ENCODE results near the gene DIAPH3.

The DIAPH3 gene

GRCh38 chr13:59734393-59734792 lies 429.3 kb downstream of the DIAPH3 start:
- no peak for DNase-seq (ENCODE audit: low read depth in 1 of 2, low spot score in 1 of 2)

DNA sequence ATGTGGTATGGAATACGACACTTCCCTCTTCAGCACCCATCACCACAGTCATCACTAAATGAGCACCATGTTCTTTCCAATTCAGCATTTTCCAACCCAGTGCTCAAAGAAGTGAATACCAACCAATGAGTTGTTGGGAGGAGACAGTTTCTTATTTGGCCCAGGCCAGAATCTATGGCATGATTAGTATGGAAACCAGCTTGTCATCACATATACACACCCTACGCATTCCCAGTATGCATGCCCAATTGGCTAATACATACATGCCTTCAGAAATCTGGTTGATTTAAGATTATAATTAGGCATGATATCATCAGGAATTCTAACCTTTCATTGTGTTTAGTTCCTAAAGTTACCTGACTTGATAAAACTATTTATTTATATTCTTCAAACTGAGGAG lies 430.0 kb downstream of the DIAPH3 start:
- DNase-seq (ENCODE audit: low read depth in 1 of 2, low spot score in 1 of 2), result no peak

GRCh38 chr13:59730026-59730425 lies 433.7 kb downstream of the DIAPH3 start:
- no peak for DNase-seq (ENCODE audit: low read depth in 1 of 2, low spot score in 1 of 2)

DNA sequence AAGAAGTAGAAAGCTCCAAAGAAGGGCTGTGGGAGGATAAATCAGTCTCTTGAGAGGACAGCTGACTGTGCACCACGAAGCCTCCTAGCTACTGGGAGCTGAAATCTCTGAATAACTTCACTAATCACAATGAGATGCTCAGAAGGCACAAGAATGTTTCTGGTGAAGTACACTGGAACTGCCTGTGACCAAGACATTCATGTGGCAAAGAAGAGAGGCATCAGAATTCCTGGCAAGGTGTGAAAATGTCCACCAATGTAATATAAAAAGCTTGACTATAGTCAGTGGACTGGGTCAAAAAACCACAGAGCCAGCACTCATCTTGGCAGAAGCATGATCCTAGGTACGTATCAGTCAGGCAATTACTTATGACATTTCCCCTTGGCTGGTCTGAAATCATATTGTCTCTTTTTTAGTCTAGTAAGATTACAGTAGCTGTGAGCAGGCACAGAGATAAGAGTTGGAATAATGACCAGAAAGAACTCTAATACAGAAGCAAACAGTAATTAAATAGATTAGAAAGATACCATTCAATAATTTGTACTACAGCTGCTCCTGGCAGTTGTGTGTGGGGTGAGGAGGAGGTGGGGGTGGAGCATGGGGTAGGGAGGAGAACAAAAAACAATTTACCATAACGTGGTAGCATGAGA lies 434.7 kb downstream of the DIAPH3 start:
- DNase-seq (ENCODE audit: low read depth in 1 of 2, low spot score in 1 of 2), result no peak

DNA sequence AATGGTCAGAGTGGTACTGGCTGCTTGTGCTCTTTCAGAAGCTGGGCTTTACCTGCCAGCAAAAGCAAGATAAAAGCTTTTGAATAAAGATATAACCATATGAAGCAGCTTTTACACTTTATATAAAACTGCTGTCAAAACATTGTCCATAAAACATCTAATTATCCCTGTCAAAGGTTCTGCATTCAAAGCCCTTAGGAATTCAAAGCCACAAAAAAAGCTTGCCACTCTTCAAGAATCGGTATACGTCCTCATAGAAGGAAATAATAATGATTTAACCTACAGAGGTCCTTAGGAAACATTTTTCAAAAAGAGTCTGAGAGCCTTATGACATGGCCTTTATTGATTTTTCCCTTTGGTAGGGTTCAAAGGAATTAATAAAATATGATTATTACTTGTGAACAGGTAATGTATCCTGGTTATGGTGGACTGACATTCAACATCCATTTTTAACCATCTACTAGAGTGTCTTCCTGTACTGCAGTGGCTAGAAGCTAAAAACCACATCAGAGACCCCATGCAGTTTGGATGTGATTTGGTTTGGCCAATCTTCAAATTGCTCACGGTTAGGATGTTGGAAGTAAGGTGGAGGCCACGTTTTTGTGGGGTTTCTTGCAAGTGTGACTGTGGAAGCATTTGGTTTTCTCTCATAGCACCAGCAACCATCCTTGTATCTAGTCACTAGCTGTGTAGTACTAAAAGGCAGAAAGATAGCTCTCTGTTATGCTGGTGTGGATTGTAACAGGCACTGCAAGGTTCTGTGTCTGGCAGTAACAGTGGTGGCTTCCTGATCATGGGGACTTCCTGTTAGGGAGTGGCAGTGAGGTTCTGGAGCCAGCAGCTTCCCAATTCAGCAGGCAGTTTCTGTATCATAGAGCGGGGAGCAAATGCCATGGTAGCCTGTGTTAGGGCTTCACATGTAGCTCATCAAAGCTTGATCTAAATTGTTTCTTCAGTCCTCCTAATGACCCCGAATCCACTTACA lies 441.5 kb downstream of the DIAPH3 start:
- no peak for DNase-seq (ENCODE audit: low read depth in 1 of 2, low spot score in 1 of 2)

- no peak for DNase-seq (ENCODE audit: low read depth in 1 of 2, low spot score in 1 of 2)
Observed at GRCh38 chr13:59715611-59716010, 448.1 kb downstream of the DIAPH3 start.

DNA sequence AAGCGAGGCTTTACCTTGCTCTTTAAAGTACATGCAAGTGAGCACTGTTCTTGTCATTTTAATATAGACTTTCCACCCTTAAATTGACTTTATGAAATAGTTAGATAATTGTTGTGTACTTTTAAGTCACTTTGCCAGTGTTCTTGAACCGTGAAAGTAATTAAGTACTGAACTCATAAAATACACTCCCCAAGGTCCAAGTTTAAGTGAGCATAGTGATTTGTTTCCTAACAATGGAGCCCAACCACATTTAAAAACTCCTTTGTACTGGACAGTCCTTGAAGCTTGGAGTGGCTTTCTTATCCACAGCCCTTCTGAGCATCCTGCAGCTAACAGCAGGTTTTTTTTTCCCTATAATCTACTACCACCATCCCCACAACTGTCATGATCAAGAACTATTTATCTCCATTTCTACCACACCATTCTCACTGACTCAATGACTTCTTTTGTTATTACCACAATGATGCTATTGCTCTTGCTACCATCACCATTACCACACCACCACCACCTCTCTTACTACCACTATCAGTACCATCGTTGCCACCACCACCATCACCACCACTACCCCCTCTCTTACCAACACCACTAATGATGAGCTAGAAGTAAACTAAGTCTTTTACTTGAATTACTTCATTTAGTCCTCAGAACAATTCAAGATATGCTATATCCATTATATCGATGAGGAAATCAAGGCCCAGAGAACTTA lies 452.6 kb downstream of the DIAPH3 start:
- no peak for DNase-seq (ENCODE audit: low read depth in 1 of 2, low spot score in 1 of 2)

DNA sequence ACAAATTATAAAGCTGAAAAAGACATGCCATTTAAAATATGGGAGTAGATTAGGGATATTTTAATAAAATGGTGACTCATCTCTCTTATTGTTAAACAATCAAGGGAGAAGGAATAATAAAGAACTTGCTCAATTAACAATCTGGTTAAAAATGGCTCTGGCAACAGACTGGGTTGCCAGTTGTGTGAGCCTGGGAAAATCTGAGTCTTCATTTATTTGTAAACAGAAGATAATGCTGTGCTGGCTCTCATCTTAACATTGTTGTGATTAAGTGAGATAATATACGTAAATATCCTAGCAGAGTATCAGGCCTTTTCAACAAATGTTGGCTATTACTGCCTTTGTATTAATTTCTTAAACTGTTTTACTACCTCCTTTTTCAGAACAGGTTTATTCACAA lies 453.3 kb downstream of the DIAPH3 start:
- no peak for DNase-seq (ENCODE audit: low read depth in 1 of 2, low spot score in 1 of 2)

DNA sequence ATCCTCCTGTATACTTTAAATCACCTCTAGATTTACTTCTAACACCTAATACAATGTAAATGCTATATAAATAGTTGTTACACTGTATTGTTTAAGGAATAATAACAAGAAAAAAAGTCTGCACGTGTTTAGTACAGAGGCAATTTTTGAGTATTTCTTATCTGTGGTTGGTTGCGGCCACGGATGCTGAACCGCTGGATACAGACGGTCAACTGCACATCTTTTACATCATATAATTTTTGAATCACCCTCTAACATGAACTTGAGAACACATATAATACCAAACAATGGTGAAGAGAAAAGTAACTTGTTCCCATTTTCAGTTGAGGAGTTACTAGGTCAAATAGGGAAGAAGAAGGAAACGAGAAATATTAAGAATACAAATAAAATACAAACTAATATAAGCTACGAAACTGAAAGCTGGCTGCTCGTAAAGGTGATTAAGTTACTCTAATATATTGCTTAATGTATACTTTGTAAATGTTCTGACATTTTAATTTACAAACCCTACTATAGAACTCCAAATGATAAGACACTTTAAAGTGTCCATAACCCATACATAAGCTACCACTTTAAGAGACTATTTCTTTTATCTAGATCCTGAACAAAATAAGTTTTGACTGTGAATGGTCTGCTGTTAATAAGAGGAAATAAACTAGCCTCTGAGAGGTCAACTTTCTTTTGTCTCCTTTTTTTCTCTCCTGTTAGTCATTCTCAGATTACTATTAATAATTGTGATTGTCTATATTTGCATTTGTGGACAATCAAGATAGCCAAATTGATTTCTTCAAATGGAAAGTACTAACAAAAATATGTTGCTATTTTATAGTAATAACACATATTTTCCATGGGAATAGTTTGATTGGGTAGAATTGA lies 457.4 kb downstream of the DIAPH3 start:
- DNase-seq (ENCODE audit: low read depth in 1 of 2, low spot score in 1 of 2), result no peak

- DNase-seq (ENCODE audit: low read depth in 1 of 2, low spot score in 1 of 2), result no peak
Observed at GRCh38 chr13:59702269-59702668, 461.5 kb downstream of the DIAPH3 start.

GRCh38 chr13:59701261-59701660 lies 462.5 kb downstream of the DIAPH3 start:
- DNase-seq (ENCODE audit: low read depth in 1 of 2, low spot score in 1 of 2), result no peak

- no peak for DNase-seq (ENCODE audit: low read depth in 1 of 2, low spot score in 1 of 2)
Observed at GRCh38 chr13:59700281-59700680, 463.4 kb downstream of the DIAPH3 start.

GRCh38 chr13:59696271-59696670 lies 467.5 kb downstream of the DIAPH3 start:
- DNase-seq (ENCODE audit: low read depth in 1 of 2, low spot score in 1 of 2), result no peak

- DNase-seq (ENCODE audit: low read depth in 1 of 2, low spot score in 1 of 2), result no peak
Observed at GRCh38 chr13:59691501-59692066, 472.1 kb downstream of the DIAPH3 start.

GRCh38 chr13:59690857-59691500 lies 472.7 kb downstream of the DIAPH3 start:
- DNase-seq (ENCODE audit: low read depth in 1 of 2, low spot score in 1 of 2), result no peak

DNA sequence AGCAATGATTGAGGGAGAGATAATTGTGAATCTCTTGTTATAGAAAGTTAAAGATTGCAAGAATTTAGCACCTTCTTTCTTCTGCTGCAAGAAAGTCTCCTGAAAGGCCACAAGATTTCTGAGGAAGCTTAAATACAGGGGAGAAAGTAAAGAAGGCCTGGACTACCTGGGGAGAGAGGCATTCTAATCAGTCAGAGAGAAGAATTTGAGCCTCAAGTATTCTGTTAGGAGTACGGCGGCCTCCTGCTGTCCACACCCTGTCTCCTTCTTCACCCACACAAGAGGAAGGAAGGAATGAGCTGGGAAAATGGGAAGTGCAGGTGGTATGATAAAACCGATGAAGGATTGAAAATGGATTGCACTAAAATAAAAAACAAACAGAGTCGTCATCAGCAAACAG lies 474.7 kb downstream of the DIAPH3 start:
- no peak for DNase-seq (ENCODE audit: low read depth in 1 of 2, low spot score in 1 of 2)

GRCh38 chr13:59686798-59687394 lies 476.8 kb downstream of the DIAPH3 start:
- no peak for DNase-seq (ENCODE audit: low read depth in 1 of 2, low spot score in 1 of 2)

DNA sequence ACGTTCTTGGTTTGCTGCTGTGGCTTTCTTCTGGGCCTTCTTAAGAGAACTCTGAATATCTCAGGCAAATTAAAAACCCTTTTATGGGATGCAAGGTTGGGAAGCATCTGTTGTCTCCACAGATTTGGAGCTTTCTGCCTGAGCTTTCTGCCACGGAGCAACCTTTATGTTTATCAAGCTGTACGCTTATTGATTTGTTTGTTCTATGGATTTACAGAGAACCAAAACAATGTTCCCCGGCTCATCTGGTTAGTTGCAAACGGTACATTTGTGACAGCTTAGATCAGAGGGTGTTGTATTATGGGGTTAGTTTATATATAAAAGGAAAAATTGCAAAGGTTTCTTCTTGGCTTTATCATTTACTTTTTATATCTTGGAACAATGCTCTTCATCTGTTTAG lies 479.6 kb downstream of the DIAPH3 start:
- DNase-seq (ENCODE audit: low read depth in 1 of 2, low spot score in 1 of 2), result no peak

- no peak for DNase-seq (ENCODE audit: low read depth in 1 of 2, low spot score in 1 of 2)
Observed at GRCh38 chr13:59681636-59682311, 482.0 kb downstream of the DIAPH3 start.

Measured in activated T-helper 1 cell treated with anti-CD3 and anti-CD28 coated beads, Interleukin-2, amount 50 U/mL, for 16 hours (primary cell).